B cell (primary cell): ENCODE results near the gene SEMA4A. TPM values are rescaled to one million over a fixed set of nuclear protein-coding genes. Genes with fewer than 3 reads are reported as not detected.

Experiments
- ATAC-seq: fragments of 200-7000 bp; cut with Tn5 transposase; one replicate; pipeline ENCODE4 v1.10.0; 2021; ENCODE audit warnings: low read depth, mild to moderate bottlenecking, moderate number of reproducible peaks, moderate library complexity
- CTCF ChIA-PET: fragments of 350-600 bp; sonication (Branson Sonifier 250); formaldehyde crosslinking; loops from one replicate; lab custom pipeline; 2021; ENCODE audit warnings: antibody characterized with exemption, inconsistent platforms; lab: Charles Lee
- POLR2A ChIA-PET: fragments of 350-600 bp; sonication (Branson Sonifier 250); formaldehyde crosslinking; loops from one replicate; lab custom pipeline; 2021; ENCODE audit warnings: antibody characterized with exemption; lab: Charles Lee
- DNase-seq: peaks from one replicate; pipeline ENCODE4 v3.0.0; 2013
- H2AFZ ChIP-seq: 2 replicates; pipeline ENCODE4 v1.6.1; 2012; ENCODE audit warnings: mild to moderate bottlenecking, low read depth, low read length; ENCODE audit not compliant: insufficient read depth, poor library complexity, severe bottlenecking
- H3K27ac ChIP-seq, 2 donors: 1 replicate in 1 of 2; 2 replicates in 1 of 2; pipeline ENCODE4 v1.5.1; 2012 to 2013; ENCODE audit warnings: low read length in 2 of 2, mild to moderate bottlenecking in 2 of 2, moderate library complexity in 1 of 2
- H3K27me3 ChIP-seq, 4 experiments: fragments of 200-600 bp in 1 of 4; sonication (generic) in 1 of 4; replicated peaks in 1 of 4; 1 replicate in 2 of 4; 2 replicates in 2 of 4; pipeline versions ENCODE4 v1.6.1 to v1.7.0; 2013 to 2016; ENCODE audit warnings: low read length in 3 of 4, mild to moderate bottlenecking in 2 of 4, mixed read lengths in 1 of 4, moderate library complexity in 1 of 4; ENCODE audit not compliant: insufficient read depth in 4 of 4, control insufficient read depth in 3 of 4; ENCODE audit errors: control extremely low read depth in 1 of 4
- H3K36me3 ChIP-seq, 2 experiments: replicated peaks in 1 of 2; 1 replicate in 1 of 2; 2 replicates in 1 of 2; pipeline versions ENCODE4 v1.6.1 to v1.7.1; 2013; ENCODE audit warnings: low read length in 1 of 2; ENCODE audit not compliant: insufficient read depth in 2 of 2, control insufficient read depth in 1 of 2; ENCODE audit errors: control extremely low read depth in 1 of 2, extremely low read depth in 1 of 2
- H3K4me1 ChIP-seq, 2 donors: fragments of 200-600 bp in 1 of 2; sonication (generic) in 1 of 2; 1 replicate in 1 of 2; 2 replicates in 1 of 2; pipeline versions ENCODE4 v1.5.1 to v1.6.1; 2013 to 2017; ENCODE audit warnings: low read length in 2 of 2; ENCODE audit not compliant: control insufficient read depth in 2 of 2, insufficient read depth in 2 of 2
- H3K4me2 ChIP-seq: replicated peaks from 2 replicates; pipeline ENCODE3; 2012; ENCODE audit warnings: mild to moderate bottlenecking, low read depth, low read length; ENCODE audit not compliant: poor library complexity, severe bottlenecking
- H3K4me3 ChIP-seq, 5 experiments: fragments of 200-600 bp in 1 of 5; sonication (generic) in 1 of 5; 1 replicate in 3 of 5; 2 replicates in 2 of 5; pipeline versions ENCODE4 v1.5.1 to v1.7.0; 2011 to 2016; ENCODE audit warnings: low read length in 4 of 5, mild to moderate bottlenecking in 4 of 5, low read depth in 2 of 5, control low read depth in 1 of 5, moderate library complexity in 1 of 5; ENCODE audit not compliant: insufficient read depth in 1 of 5; ENCODE audit errors: control extremely low read depth in 1 of 5, extremely low read depth in 1 of 5
- H3K79me2 ChIP-seq: fragments of 200-600 bp; sonication (generic); one replicate; pipeline ENCODE4 v1.6.0; 2016; ENCODE audit warnings: low read length; ENCODE audit not compliant: control insufficient read depth, insufficient read depth
- H3K9ac ChIP-seq: fragments of 200-600 bp; sonication (generic); 2 replicates; pipeline ENCODE4 v1.6.1; 2017; ENCODE audit warnings: mild to moderate bottlenecking, low read length, moderate library complexity
- H3K9me3 ChIP-seq, 3 donors: one replicate each; pipeline versions ENCODE4 v1.6.1 to v1.7.1; 2013; ENCODE audit warnings: low read length in 2 of 3; ENCODE audit not compliant: control insufficient read depth in 2 of 3, insufficient read depth in 1 of 3; ENCODE audit errors: control extremely low read depth in 1 of 3
- H4K20me1 ChIP-seq: 2 replicates; pipeline ENCODE4 v1.6.0; 2012; ENCODE audit warnings: mild to moderate bottlenecking, low read length; ENCODE audit not compliant: insufficient read depth, control insufficient read depth, poor library complexity, severe bottlenecking
- H3K27ac Mint-ChIP-seq: one replicate; pipeline ENCODE4 v1.8.0; 2021; ENCODE audit warnings: mixed read lengths
- H3K27me3 Mint-ChIP-seq: one replicate; pipeline ENCODE4 v1.8.0; 2021; ENCODE audit warnings: mixed read lengths
- H3K4me1 Mint-ChIP-seq: one replicate; pipeline ENCODE4 v1.8.0; 2021; ENCODE audit warnings: mixed read lengths
- H3K4me3 Mint-ChIP-seq: one replicate; pipeline ENCODE4 v1.8.0; 2021; ENCODE audit warnings: mixed read lengths
- H3K9me3 Mint-ChIP-seq: one replicate; pipeline ENCODE4 v1.8.0; 2022; ENCODE audit warnings: mixed read lengths; ENCODE audit not compliant: insufficient read depth
- EZH2 ChIP-seq: IDR thresholded peaks from 2 replicates; pipeline ENCODE4 v1.6.1; 2012; ENCODE audit warnings: borderline replicate concordance, low read depth, mild to moderate bottlenecking, moderate library complexity, low read length; ENCODE audit not compliant: insufficient read depth, poor library complexity, severe bottlenecking
- WGBS: methylation state at CpG from one replicate; pipeline ENCODE4 v1.1.5; 2013; ENCODE audit warnings: missing lambda C conversion rate; ENCODE audit not compliant: insufficient coverage; 5-methylcytosine and 5-hydroxymethylcytosine counted together
- intact Hi-C: fragments of 100-400 bp; cut with micrococcal nuclease; formaldehyde crosslinking; loops from one replicate; pipeline ENCODE4 v1.10.0; 2022
- polyA plus RNA-seq: library from polyadenylated mRNA; depleted of rRNA; stranded (reverse); fragments of >200 nt; gene quantifications from 2 replicates; pipeline ENCODE4 v1.2.3, GENCODE V29; 2012
- total RNA-seq, 2 donors: library from RNA; stranded (reverse); fragments of 120-200 nt in 1 of 2; gene quantifications; 1 replicate in 1 of 2; 2 replicates in 1 of 2; pipeline versions ENCODE4 v1.2.3 to v1.2.4, GENCODE V29; 2013 to 2022
- TF ChIP-seq, protein P1 (sequence below): fragments of 200-600 bp; IDR thresholded peaks from one replicate; pipeline ENCODE4 v1.8.0; 2022; ENCODE audit warnings: antibody characterized with exemption, mild to moderate bottlenecking

The SEMA4A gene
- total and polyA plus RNA-seq, 2 donors (not counting 1 experiment from before 2014, with no cell fraction given): 9.2 to 15.5 TPM

DNA sequence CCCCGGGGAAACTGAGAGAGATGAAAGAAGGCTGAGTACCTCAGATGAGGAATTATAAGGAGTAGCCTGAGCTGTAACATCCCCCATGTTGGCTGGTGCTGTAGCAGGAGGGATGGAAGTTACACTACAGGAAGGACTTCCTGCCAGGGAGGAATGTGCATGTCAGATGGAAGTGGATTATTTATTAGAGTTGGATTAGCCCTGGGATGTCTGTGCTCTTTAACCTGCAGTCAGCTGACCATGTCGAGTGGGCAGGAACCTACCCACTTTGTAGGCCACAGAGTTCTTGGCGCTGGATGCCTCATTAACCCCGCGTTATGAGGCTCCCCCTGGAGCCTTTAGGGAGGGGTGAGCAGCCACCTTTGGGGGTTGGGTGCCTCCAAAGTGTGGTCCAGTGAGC, 757 bp upstream of the SEMA4A start:
- CTCF ChIA-PET: interaction anchor here (14.3 kb wide), 1 partner anchor 72 kb away, joined by 381 read pairs; no protein-coding TSS in a partner anchor
- Histone ChIP-seq H3K4me1 (peaks cover 89 to 100% of the 10 kb centered on the region in 2 donors), H3K9me3 (no peaks in the 10 kb centered on the region), H3K27ac (no peak overlapping the region), H3K4me2 (peak overlapping the region; percentile 12), H4K20me1 (no peaks in the 10 kb centered on the region), H2AFZ (no peak overlapping the region), H3K4me3 (no peak overlapping the region), H3K79me2 (peaks cover 27% of the 10 kb centered on the region), H3K36me3 (no peaks in the 10 kb centered on the region), H3K27me3 (peaks cover 0 to 13% (median 2%) of the 10 kb centered on the region in 4 experiments), H3K9ac (no peak overlapping the region)
- Mint-ChIP-seq H3K27me3 (peaks cover 11% of the 10 kb centered on the region), H3K27ac (no peak overlapping the region), H3K4me3 (peak overlapping the region; percentile 48), H3K9me3 (no peaks in the 10 kb centered on the region), H3K4me1 (peaks cover 92% of the 10 kb centered on the region)
- POLR2A ChIA-PET: no interaction called here
- WGBS: 80% methylated on average over 5 of the region's 5 CpGs
- no peak for DNase-seq
- intact Hi-C loops: no loop called here
- TF ChIP-seq, protein P1, sequence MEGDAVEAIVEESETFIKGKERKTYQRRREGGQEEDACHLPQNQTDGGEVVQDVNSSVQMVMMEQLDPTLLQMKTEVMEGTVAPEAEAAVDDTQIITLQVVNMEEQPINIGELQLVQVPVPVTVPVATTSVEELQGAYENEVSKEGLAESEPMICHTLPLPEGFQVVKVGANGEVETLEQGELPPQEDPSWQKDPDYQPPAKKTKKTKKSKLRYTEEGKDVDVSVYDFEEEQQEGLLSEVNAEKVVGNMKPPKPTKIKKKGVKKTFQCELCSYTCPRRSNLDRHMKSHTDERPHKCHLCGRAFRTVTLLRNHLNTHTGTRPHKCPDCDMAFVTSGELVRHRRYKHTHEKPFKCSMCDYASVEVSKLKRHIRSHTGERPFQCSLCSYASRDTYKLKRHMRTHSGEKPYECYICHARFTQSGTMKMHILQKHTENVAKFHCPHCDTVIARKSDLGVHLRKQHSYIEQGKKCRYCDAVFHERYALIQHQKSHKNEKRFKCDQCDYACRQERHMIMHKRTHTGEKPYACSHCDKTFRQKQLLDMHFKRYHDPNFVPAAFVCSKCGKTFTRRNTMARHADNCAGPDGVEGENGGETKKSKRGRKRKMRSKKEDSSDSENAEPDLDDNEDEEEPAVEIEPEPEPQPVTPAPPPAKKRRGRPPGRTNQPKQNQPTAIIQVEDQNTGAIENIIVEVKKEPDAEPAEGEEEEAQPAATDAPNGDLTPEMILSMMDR: no peak
- TF ChIP-seq EZH2: no peak
- ATAC-seq: no peak

DNA sequence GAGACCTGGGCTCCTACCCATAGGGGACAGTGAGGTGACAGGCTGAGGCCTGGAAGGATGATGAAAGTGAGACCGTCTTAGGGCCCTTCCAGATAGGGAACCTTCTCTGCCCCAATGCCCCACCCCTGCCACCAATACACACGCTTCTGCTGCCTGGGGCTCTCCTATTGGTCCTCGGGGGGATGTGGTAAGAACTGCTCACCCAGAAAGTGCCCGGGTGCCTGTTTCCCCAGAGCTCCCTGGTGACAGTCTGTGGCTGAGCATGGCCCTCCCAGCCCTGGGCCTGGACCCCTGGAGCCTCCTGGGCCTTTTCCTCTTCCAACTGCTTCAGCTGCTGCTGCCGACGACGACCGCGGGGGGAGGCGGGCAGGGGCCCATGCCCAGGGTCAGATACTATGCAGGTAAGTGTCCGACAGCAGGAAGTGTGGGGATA, 948 bp downstream of the SEMA4A start:
- peaks cover 26% of the 10 kb centered on the region for H3K27me3 Mint-ChIP-seq
- POLR2A ChIA-PET: interaction anchor here (1.1 to 2.5 kb wide), 3 partner anchors 39 to 59 kb away, joined by 4 to 10 read pairs (median 4); partner anchors contain the start of genes PMF1 and SLC25A44

More for the DNA sequence above, 948 bp downstream of the SEMA4A start:
- Mint-ChIP-seq H3K27ac (peak overlapping the region; percentile 91), H3K4me3 (peak overlapping the region; percentile 80), H3K4me1 (peaks cover 94% of the 10 kb centered on the region), H3K9me3 (no peaks in the 10 kb centered on the region)
- CTCF ChIA-PET: interaction anchor here (0.9 to 4.0 kb wide), 8 partner anchors 9 to 71 kb away, joined by 3 to 39 read pairs (median 4); partner anchors contain the start of gene SLC25A44
- Histone ChIP-seq H3K27ac (peak overlapping the region; percentile 74 to 90), H3K4me3 (peak overlapping the region; percentile 38 to 71 (median 54)), H3K79me2 (peaks cover 28% of the 10 kb centered on the region), H3K9me3 (no peaks in the 10 kb centered on the region), H3K36me3 (no peaks in the 10 kb centered on the region), H2AFZ (peak overlapping the region; percentile 76), H3K9ac (peak overlapping the region; percentile 55), H3K27me3 (peaks cover 0 to 13% (median 4%) of the 10 kb centered on the region in 4 experiments), H4K20me1 (no peaks in the 10 kb centered on the region), H3K4me1 (peaks cover 89 to 100% of the 10 kb centered on the region in 2 donors), H3K4me2 (peak overlapping the region; percentile 96)
- intact Hi-C loops: loop anchor here (1.0 to 2.0 kb wide), 2 partner anchors 40 to 58 kb away; partner anchors contain the start of genes PMF1 and SLC25A44
- ATAC-seq: peak; percentile 96
- peak; percentile 92 for DNase-seq
- WGBS: 11% methylated on average over 5 of the region's 11 CpGs
- no peak for TF ChIP-seq EZH2
- TF ChIP-seq, protein P1: no peak
